Peyer's patch (tissue), 4 donors: ENCODE measurements around the gene JPH4.

Source experiments
- POLR2A ChIP-seq, 2 donors: fragments of 450-650 bp; IDR thresholded peaks; one replicate each; pipeline ENCODE4 v1.5.1; 2017; ENCODE audit warnings: antibody characterized with exemption in 2 of 2, mild to moderate bottlenecking in 2 of 2, moderate library complexity in 2 of 2
- TF ChIP-seq, protein P1 (sequence below), 6 experiments: fragments of 450-650 bp in 4 of 6; fragments of 200-600 bp in 2 of 6; sonication (generic) in 1 of 6; IDR thresholded peaks; one replicate each; pipeline ENCODE4 v1.5.1; 2017 to 2019; ENCODE audit warnings: antibody characterized with exemption in 6 of 6, mild to moderate bottlenecking in 3 of 6, moderate library complexity in 1 of 6

DNA sequence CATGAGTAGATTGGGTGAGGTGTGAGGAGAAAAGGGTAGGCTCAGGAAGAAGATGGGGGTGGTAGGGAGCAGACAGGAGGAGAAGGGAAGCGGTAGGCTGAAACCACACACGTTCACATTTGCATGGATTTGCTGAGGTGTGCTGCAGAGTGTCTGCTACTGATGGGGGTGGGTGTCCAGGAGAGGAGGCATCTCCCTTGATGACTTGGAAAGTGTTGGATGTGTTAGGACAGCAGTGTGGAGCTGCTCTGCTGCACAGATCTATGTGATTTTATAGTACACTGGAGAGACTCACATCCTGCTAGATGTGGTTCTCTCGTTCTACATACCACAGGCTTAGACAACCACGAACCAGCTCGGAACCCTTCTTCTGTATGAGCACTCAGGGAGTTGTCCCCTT lies 36.3 kb downstream of the JPH4 start:
- TF ChIP-seq, protein P1, sequence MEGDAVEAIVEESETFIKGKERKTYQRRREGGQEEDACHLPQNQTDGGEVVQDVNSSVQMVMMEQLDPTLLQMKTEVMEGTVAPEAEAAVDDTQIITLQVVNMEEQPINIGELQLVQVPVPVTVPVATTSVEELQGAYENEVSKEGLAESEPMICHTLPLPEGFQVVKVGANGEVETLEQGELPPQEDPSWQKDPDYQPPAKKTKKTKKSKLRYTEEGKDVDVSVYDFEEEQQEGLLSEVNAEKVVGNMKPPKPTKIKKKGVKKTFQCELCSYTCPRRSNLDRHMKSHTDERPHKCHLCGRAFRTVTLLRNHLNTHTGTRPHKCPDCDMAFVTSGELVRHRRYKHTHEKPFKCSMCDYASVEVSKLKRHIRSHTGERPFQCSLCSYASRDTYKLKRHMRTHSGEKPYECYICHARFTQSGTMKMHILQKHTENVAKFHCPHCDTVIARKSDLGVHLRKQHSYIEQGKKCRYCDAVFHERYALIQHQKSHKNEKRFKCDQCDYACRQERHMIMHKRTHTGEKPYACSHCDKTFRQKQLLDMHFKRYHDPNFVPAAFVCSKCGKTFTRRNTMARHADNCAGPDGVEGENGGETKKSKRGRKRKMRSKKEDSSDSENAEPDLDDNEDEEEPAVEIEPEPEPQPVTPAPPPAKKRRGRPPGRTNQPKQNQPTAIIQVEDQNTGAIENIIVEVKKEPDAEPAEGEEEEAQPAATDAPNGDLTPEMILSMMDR (IDR thresholded peaks at IDR 0.05) = no peak
- no peak for TF ChIP-seq POLR2A (IDR thresholded peaks at IDR 0.05)
